NCI-H2227 treated with DMSO at 0.1 percent for 48 hours (cell line): Measurements from ENCODE around the gene USP28.
"Not testable (repeated sequence)": the region's sequence is repeated elsewhere in the genome, so short reads cannot be mapped to it uniquely, and the experiment has no call there.

Experiments
- DNase-seq: peaks from one replicate; lab custom pipeline; 2025; lab: John Stamatoyannopoulos, UW

Gene USP28

GRCh38 chr11:113773092-113773415 lies 102.3 kb downstream of the USP28 start:
- peak; percentile 3 for DNase-seq

- DNase-seq: no peak
Measured at GRCh38 chr11:113771964-113772363, 103.4 kb downstream of the USP28 start.

- DNase-seq: no peak
Measured at GRCh38 chr11:113764527-113765219, 110.7 kb downstream of the USP28 start.

- DNase-seq: not testable (repeated sequence)
Measured at GRCh38 chr11:113763040-113763439, 112.3 kb downstream of the USP28 start.

- DNase-seq: no peak
Measured at GRCh38 chr11:113760241-113760640, 115.1 kb downstream of the USP28 start.

- DNase-seq: no peak
Measured at GRCh38 chr11:113752932-113753331, 122.4 kb downstream of the USP28 start.
